Right renal pelvis (tissue), 4 donors: ENCODE results near the gene PLCB4. TPM values are rescaled to one million over a fixed set of nuclear protein-coding genes. Genes with fewer than 3 reads are reported as not detected.

Source experiments
- DNase-seq, 4 donors: peaks; one replicate each; pipeline ENCODE4 v3.0.0-alpha.2; 2013; ENCODE audit warnings: low read depth in 4 of 4, low spot score in 3 of 4, missing footprints in 1 of 4
- polyA plus RNA-seq, 4 donors: library from polyadenylated mRNA; unstranded; fragments of 120-200 nt; gene quantifications; one replicate each; pipeline ENCODE4 v1.2.1, GENCODE V29; 2013; ENCODE audit not compliant: insufficient read length in 4 of 4

The PLCB4 gene
- polyA plus RNA-seq, 4 donors, result 12.2 to 15.1 (median 14.0) TPM

- DNase-seq, result no peak
These were observed 14.7 kb upstream of the PLCB4 start for GRCh38 chr20:9054176-9054575.

- DNase-seq, result no peak
These were observed 9.0 kb upstream of the PLCB4 start for GRCh38 chr20:9059931-9060330.

GRCh38 chr20:9061434-9061833 lies 7.5 kb upstream of the PLCB4 start:
- no peak for DNase-seq

GRCh38 chr20:9062066-9062465 lies 6.8 kb upstream of the PLCB4 start:
- DNase-seq, result no peak

- peak in 3 of 4 donors; percentile 20 to 31 (median 22) for DNase-seq
These were observed 2.7 kb upstream of the PLCB4 start for GRCh38 chr20:9066191-9066590.

GRCh38 chr20:9068233-9068801 lies 570 bp upstream of the PLCB4 start:
- peak in 2 of 4 donors; percentile 35 to 47 for DNase-seq

GRCh38 chr20:9070304-9070703 lies 1.4 kb downstream of the PLCB4 start:
- DNase-seq, result no peak

GRCh38 chr20:9071976-9072726 lies 3.3 kb downstream of the PLCB4 start:
- no peak for DNase-seq

GRCh38 chr20:9072861-9073500 lies 4.1 kb downstream of the PLCB4 start:
- no peak for DNase-seq

GRCh38 chr20:9075264-9076095 lies 6.6 kb downstream of the PLCB4 start:
- no peak for DNase-seq

GRCh38 chr20:9076440-9076839 lies 7.6 kb downstream of the PLCB4 start:
- no peak for DNase-seq

- no peak for DNase-seq
These were observed 10.2 kb downstream of the PLCB4 start for GRCh38 chr20:9078826-9079731.

- DNase-seq, result no peak
These were observed 12.6 kb downstream of the PLCB4 start for GRCh38 chr20:9081423-9081966.

- no peak for DNase-seq
These were observed 13.9 kb downstream of the PLCB4 start for GRCh38 chr20:9082741-9083140.

- no peak for DNase-seq
These were observed 18.8 kb downstream of the PLCB4 start for GRCh38 chr20:9087531-9088217.

- no peak for DNase-seq
These were observed 19.7 kb downstream of the PLCB4 start for GRCh38 chr20:9088556-9088955.

GRCh38 chr20:9092113-9092512 lies 23.2 kb downstream of the PLCB4 start:
- no peak for DNase-seq

- DNase-seq, result no peak
These were observed 23.8 kb downstream of the PLCB4 start for GRCh38 chr20:9092655-9093054.
